ENCODE data around the gene RNF112. TPM values are rescaled to one million over a fixed set of nuclear protein-coding genes. Genes with fewer than 3 reads are reported as not detected.

Gene RNF112
- total and polyA plus RNA-seq, 7 experiments from 2014 or later, result 0.15 to 2.3 (median 1.1) TPM; not detected in 1

GRCh38 chr17:19415311-19415710, 4.3 kb downstream of the RNF112 start:
- Histone ChIP-seq H3K27ac (ENCODE audit: low read depth, low read length) (no peak overlapping the region), H3K4me3 (ENCODE audit: low read length) (no peak overlapping the region), H3K27me3 (ENCODE audit: control insufficient read depth in 2 of 2, insufficient read depth in 2 of 2, low read length in 2 of 2) (no peaks in the 10 kb centered on the region), H3K4me1 (ENCODE audit: control insufficient read depth in 2 of 2, insufficient read depth in 2 of 2, low read length in 2 of 2) (no peaks in the 10 kb centered on the region), H3K9me3 (ENCODE audit: control insufficient read depth in 2 of 3, low read length in 3 of 3) (no peaks in the 10 kb centered on the region), H3K36me3 (ENCODE audit: control insufficient read depth in 2 of 3, insufficient read depth in 3 of 3, low read length in 3 of 3) (no peaks in the 10 kb centered on the region)
- ChIA-PET CTCF (no interaction called here), POLR2A (no interaction called here)
- Mint-ChIP-seq H3K4me1 (peaks cover 0 to 18% (median 14%) of the 10 kb centered on the region in 7 donors), H3K4me3 (no peak overlapping the region), H3K36me3 (no peaks in the 10 kb centered on the region), H3K27ac (no peak overlapping the region), H3K27me3 (peaks cover 0 to 5% (median 0%) of the 10 kb centered on the region in 5 donors), H3K9me3 (no peaks in the 10 kb centered on the region)
- DNase-seq (no peak), ATAC-seq (no peak)
- intact Hi-C loops (cut with micrococcal nuclease), result no loop called here

GRCh38 chr17:19415806-19416775, 5.1 kb downstream of the RNF112 start:
- Mint-ChIP-seq H3K4me1 (peaks cover 0 to 18% (median 14%) of the 10 kb centered on the region in 7 donors), H3K27me3 (peaks cover 0 to 4% (median 0%) of the 10 kb centered on the region in 5 donors), H3K36me3 (no peaks in the 10 kb centered on the region), H3K9me3 (no peaks in the 10 kb centered on the region), H3K4me3 (no peak overlapping the region), H3K27ac (no peak overlapping the region)
- intact Hi-C loops (cut with micrococcal nuclease), result no loop called here
- H3K27me3 ChIP-seq (ENCODE audit: control insufficient read depth in 2 of 2, insufficient read depth in 2 of 2, low read length in 2 of 2), result no peaks in the 10 kb centered on the region
- ChIA-PET POLR2A (no interaction called here), CTCF (no interaction called here)
- no peaks in the 10 kb centered on the region for H3K36me3 ChIP-seq (ENCODE audit: control insufficient read depth in 2 of 3, insufficient read depth in 3 of 3, low read length in 3 of 3)
- DNase-seq, result no peak
- no peaks in the 10 kb centered on the region for H3K4me1 ChIP-seq (ENCODE audit: control insufficient read depth in 2 of 2, insufficient read depth in 2 of 2, low read length in 2 of 2)
- H3K4me3 ChIP-seq (ENCODE audit: low read length), result no peak overlapping the region
- no peak overlapping the region for H3K27ac ChIP-seq (ENCODE audit: low read depth, low read length)
- no peaks in the 10 kb centered on the region for H3K9me3 ChIP-seq (ENCODE audit: control insufficient read depth in 2 of 3, low read length in 3 of 3)
- ATAC-seq, result no peak

GRCh38 chr17:19417611-19418010, 6.6 kb downstream of the RNF112 start:
- Histone ChIP-seq H3K4me1 (ENCODE audit: control insufficient read depth in 2 of 2, insufficient read depth in 2 of 2, low read length in 2 of 2) (no peaks in the 10 kb centered on the region), H3K9me3 (ENCODE audit: control insufficient read depth in 2 of 3, low read length in 3 of 3) (no peaks in the 10 kb centered on the region), H3K36me3 (ENCODE audit: control insufficient read depth in 2 of 3, insufficient read depth in 3 of 3, low read length in 3 of 3) (no peaks in the 10 kb centered on the region), H3K27ac (ENCODE audit: low read depth, low read length) (no peak overlapping the region), H3K4me3 (ENCODE audit: low read length) (no peak overlapping the region), H3K27me3 (ENCODE audit: control insufficient read depth in 2 of 2, insufficient read depth in 2 of 2, low read length in 2 of 2) (no peaks in the 10 kb centered on the region)
- intact Hi-C loops (cut with micrococcal nuclease), result no loop called here
- no peaks in the 10 kb centered on the region for H3K9me3 Mint-ChIP-seq
- H3K27ac Mint-ChIP-seq, result no peak overlapping the region
- DNase-seq, result no peak
- CTCF ChIA-PET, result interaction anchor here (1.2 kb wide), 1 partner anchor 53 kb away, joined by 3 read pairs; no protein-coding TSS in a partner anchor
- H3K4me1 Mint-ChIP-seq, result peaks cover 0 to 18% (median 14%) of the 10 kb centered on the region in 7 donors
- peak overlapping the region in 1 of 10 donors; percentile 23 for H3K4me3 Mint-ChIP-seq
- no peaks in the 10 kb centered on the region for H3K36me3 Mint-ChIP-seq
- peaks cover 0 to 4% (median 0%) of the 10 kb centered on the region in 5 donors for H3K27me3 Mint-ChIP-seq
- ATAC-seq, result no peak
- POLR2A ChIA-PET, result no interaction called here

- Histone ChIP-seq H3K4me1 (ENCODE audit: control insufficient read depth in 2 of 2, insufficient read depth in 2 of 2, low read length in 2 of 2) (no peaks in the 10 kb centered on the region), H3K36me3 (ENCODE audit: control insufficient read depth in 2 of 3, insufficient read depth in 3 of 3, low read length in 3 of 3) (no peaks in the 10 kb centered on the region), H3K27ac (ENCODE audit: low read depth, low read length) (no peak overlapping the region), H3K4me3 (ENCODE audit: low read length) (no peak overlapping the region), H3K9me3 (ENCODE audit: control insufficient read depth in 2 of 3, low read length in 3 of 3) (no peaks in the 10 kb centered on the region), H3K27me3 (ENCODE audit: control insufficient read depth in 2 of 2, insufficient read depth in 2 of 2, low read length in 2 of 2) (no peaks in the 10 kb centered on the region)
- no peaks in the 10 kb centered on the region for H3K36me3 Mint-ChIP-seq
- H3K27ac Mint-ChIP-seq, result peak overlapping the region in 2 of 9 donors; percentile 6 to 13
- ChIA-PET CTCF (interaction anchor here (1.2 kb wide), 1 partner anchor 54 kb away, joined by 3 read pairs; no protein-coding TSS in a partner anchor), POLR2A (no interaction called here)
- no peak for DNase-seq
- H3K27me3 Mint-ChIP-seq, result peaks cover 0 to 5% (median 0%) of the 10 kb centered on the region in 5 donors
- peak; percentile 73 for ATAC-seq
- H3K9me3 Mint-ChIP-seq, result no peaks in the 10 kb centered on the region
- H3K4me1 Mint-ChIP-seq, result peaks cover 0 to 18% (median 14%) of the 10 kb centered on the region in 7 donors
- intact Hi-C loops (cut with micrococcal nuclease), result no loop called here
- no peak overlapping the region for H3K4me3 Mint-ChIP-seq
These were observed 7.4 kb downstream of the RNF112 start for GRCh38 chr17:19418251-19418992.

- no peaks in the 10 kb centered on the region for H3K36me3 Mint-ChIP-seq
- no peak overlapping the region for H3K27ac Mint-ChIP-seq
- POLR2A ChIA-PET, result interaction anchor here (0.6 kb wide), 1 partner anchor 93 kb away, joined by 3 read pairs; no protein-coding TSS in a partner anchor
- H3K9me3 ChIP-seq (ENCODE audit: control insufficient read depth in 2 of 3, low read length in 3 of 3), result no peaks in the 10 kb centered on the region
- no peaks in the 10 kb centered on the region for H3K36me3 ChIP-seq (ENCODE audit: control insufficient read depth in 2 of 3, insufficient read depth in 3 of 3, low read length in 3 of 3)
- no peaks in the 10 kb centered on the region for H3K9me3 Mint-ChIP-seq
- no peak overlapping the region for H3K4me3 ChIP-seq (ENCODE audit: low read length)
- ATAC-seq, result no peak
- DNase-seq, result no peak
- no peak overlapping the region for H3K4me3 Mint-ChIP-seq
- H3K4me1 ChIP-seq (ENCODE audit: control insufficient read depth in 2 of 2, insufficient read depth in 2 of 2, low read length in 2 of 2), result no peaks in the 10 kb centered on the region
- H3K27me3 ChIP-seq (ENCODE audit: control insufficient read depth in 2 of 2, insufficient read depth in 2 of 2, low read length in 2 of 2), result no peaks in the 10 kb centered on the region
- peaks cover 0 to 18% (median 14%) of the 10 kb centered on the region in 7 donors for H3K4me1 Mint-ChIP-seq
- intact Hi-C loops (cut with micrococcal nuclease), result no loop called here
- peaks cover 0 to 9% (median 0%) of the 10 kb centered on the region in 5 donors for H3K27me3 Mint-ChIP-seq
- CTCF ChIA-PET, result no interaction called here
- H3K27ac ChIP-seq (ENCODE audit: low read depth, low read length), result no peak overlapping the region
These were observed 10.2 kb downstream of the RNF112 start for GRCh38 chr17:19421219-19421618.

GRCh38 chr17:19421926-19422325, 10.9 kb downstream of the RNF112 start:
- H3K4me3 Mint-ChIP-seq, result no peak overlapping the region
- H3K36me3 ChIP-seq (ENCODE audit: control insufficient read depth in 2 of 3, insufficient read depth in 3 of 3, low read length in 3 of 3), result no peaks in the 10 kb centered on the region
- no peaks in the 10 kb centered on the region for H3K4me1 ChIP-seq (ENCODE audit: control insufficient read depth in 2 of 2, insufficient read depth in 2 of 2, low read length in 2 of 2)
- CTCF ChIA-PET, result no interaction called here
- no peaks in the 10 kb centered on the region for H3K9me3 Mint-ChIP-seq
- DNase-seq, result no peak
- intact Hi-C loops (cut with micrococcal nuclease), result no loop called here
- POLR2A ChIA-PET, result interaction anchor here (0.6 kb wide), 1 partner anchor 94 kb away, joined by 3 read pairs; no protein-coding TSS in a partner anchor
- peaks cover 0 to 18% (median 14%) of the 10 kb centered on the region in 7 donors for H3K4me1 Mint-ChIP-seq
- ATAC-seq, result no peak
- H3K9me3 ChIP-seq (ENCODE audit: control insufficient read depth in 2 of 3, low read length in 3 of 3), result no peaks in the 10 kb centered on the region
- no peaks in the 10 kb centered on the region for H3K36me3 Mint-ChIP-seq
- peaks cover 0 to 10% (median 0%) of the 10 kb centered on the region in 5 donors for H3K27me3 Mint-ChIP-seq
- H3K27me3 ChIP-seq (ENCODE audit: control insufficient read depth in 2 of 2, insufficient read depth in 2 of 2, low read length in 2 of 2), result no peaks in the 10 kb centered on the region
- no peak overlapping the region for H3K27ac ChIP-seq (ENCODE audit: low read depth, low read length)
- H3K4me3 ChIP-seq (ENCODE audit: low read length), result no peak overlapping the region
- no peak overlapping the region for H3K27ac Mint-ChIP-seq
